SK-N-MC (cell line): ENCODE measurements around the gene NOVA2.

Experiments
- DNase-seq: peaks from one replicate; pipeline ENCODE4 v3.0.0-alpha.2; 2011; ENCODE audit warnings: low read depth, low spot score
- H3K27ac ChIP-seq: fragments of 200-600 bp; sonication (generic); 2 replicates; pipeline ENCODE4 v1.5.1; 2016; ENCODE audit warnings: mixed run types
- H3K36me3 ChIP-seq: fragments of 200-600 bp; sonication (generic); 2 replicates; pipeline ENCODE4 v1.6.1; 2017; ENCODE audit warnings: antibody characterized with exemption, low read length, mixed read lengths; ENCODE audit not compliant: insufficient read depth
- H3K4me3 ChIP-seq: fragments of 200-600 bp; sonication (generic); 2 replicates; pipeline ENCODE4 v1.5.1; 2016
- H3K9ac ChIP-seq: fragments of 200-600 bp; sonication (generic); 2 replicates; pipeline ENCODE4 v1.8.0; 2017; ENCODE audit warnings: mixed run types, mixed read lengths; ENCODE audit not compliant: insufficient read length
- H3K9me3 ChIP-seq: fragments of 200-600 bp; sonication (generic); 2 replicates; pipeline ENCODE4 v1.6.1; 2017; ENCODE audit warnings: low read depth, mild to moderate bottlenecking, antibody characterized with exemption, low read length, moderate library complexity, mixed read lengths
- EZH2 ChIP-seq: fragments of 200-600 bp; sonication (generic); IDR thresholded peaks from one replicate; pipeline ENCODE4 v1.6.1; 2017; ENCODE audit warnings: antibody characterized with exemption
- FOXP2 ChIP-seq: optimal IDR thresholded peaks from 2 replicates; pipeline ENCODE3; 2011; ENCODE audit warnings: mild to moderate bottlenecking, moderate library complexity; ENCODE audit not compliant: insufficient read depth; ENCODE audit errors: extremely low read length, control extremely low read depth
- POLR2AphosphoS5 ChIP-seq: IDR thresholded peaks from 2 replicates; pipeline ENCODE4 v1.6.1; 2012; ENCODE audit warnings: mild to moderate bottlenecking, low read depth, low read length, borderline replicate concordance

The NOVA2 gene

GRCh38 chr19:45994456-45994997 lies 20.9 kb upstream of the NOVA2 start:
- Histone ChIP-seq H3K4me3 (peak overlapping the region; percentile 84), H3K9ac (peak overlapping the region; percentile 45), H3K27ac (no peak overlapping the region), H3K36me3 (no peaks in the 10 kb centered on the region), H3K9me3 (no peaks in the 10 kb centered on the region)
- no peak for DNase-seq
- no peak for TF ChIP-seq FOXP2
- no peak for TF ChIP-seq POLR2AphosphoS5
- no peak for TF ChIP-seq EZH2

- no peak for TF ChIP-seq POLR2AphosphoS5
- TF ChIP-seq EZH2: no peak
- no peak for TF ChIP-seq FOXP2
- DNase-seq: no peak
- Histone ChIP-seq H3K4me3 (no peak overlapping the region), H3K9ac (no peak overlapping the region), H3K36me3 (no peaks in the 10 kb centered on the region), H3K27ac (no peak overlapping the region), H3K9me3 (no peaks in the 10 kb centered on the region)
These were observed 16.6 kb upstream of the NOVA2 start for GRCh38 chr19:45990113-45990728.

DNA sequence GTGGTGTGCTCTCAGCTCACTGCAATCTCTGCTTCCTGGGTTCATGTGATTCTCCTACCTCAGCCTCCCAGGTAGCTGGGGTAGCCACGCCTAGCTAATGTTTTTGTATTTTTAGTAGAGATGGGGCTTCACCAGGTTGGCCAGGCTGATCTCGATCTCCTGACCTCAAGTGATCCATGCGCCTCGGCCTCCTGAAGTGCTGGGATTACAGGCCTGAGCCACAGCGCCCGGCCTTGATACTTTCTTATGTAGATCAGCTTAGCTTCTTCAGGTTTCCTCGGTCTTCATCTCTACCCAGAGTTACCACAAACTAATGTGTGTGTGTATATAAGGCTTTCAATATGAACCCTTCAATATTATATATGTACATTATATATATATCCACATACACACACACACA lies 11.7 kb upstream of the NOVA2 start:
- no peak for DNase-seq
- H3K27ac ChIP-seq: no peak overlapping the region
- no peak overlapping the region for H3K9ac ChIP-seq
- H3K36me3 ChIP-seq: no peaks in the 10 kb centered on the region
- TF ChIP-seq POLR2AphosphoS5: no peak
- no peak for TF ChIP-seq FOXP2
- no peak for TF ChIP-seq EZH2
- no peaks in the 10 kb centered on the region for H3K9me3 ChIP-seq
- H3K4me3 ChIP-seq: no peak overlapping the region

DNA sequence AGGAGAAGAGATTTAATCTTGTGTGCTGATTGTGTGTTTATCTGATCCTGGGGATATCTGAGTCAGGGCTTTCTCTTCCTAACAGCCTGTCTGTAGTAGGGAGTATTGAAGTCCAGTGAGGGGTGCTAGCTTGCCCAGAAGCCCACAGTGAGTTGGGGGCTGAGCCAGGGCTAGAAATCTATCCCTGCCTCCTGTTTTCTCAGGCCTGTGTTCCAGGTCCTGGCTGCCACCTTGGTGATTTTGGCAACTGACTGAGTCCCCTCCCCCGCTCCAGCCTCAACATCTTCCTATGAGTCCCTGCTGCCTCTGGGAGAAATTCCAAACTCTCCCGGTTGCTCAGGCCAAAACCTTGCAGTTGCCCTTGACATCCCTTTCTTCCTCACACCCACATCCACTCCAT lies 7.7 kb upstream of the NOVA2 start:
- H3K9me3 ChIP-seq: no peaks in the 10 kb centered on the region
- no peak overlapping the region for H3K27ac ChIP-seq
- H3K9ac ChIP-seq: no peak overlapping the region
- H3K36me3 ChIP-seq: no peaks in the 10 kb centered on the region
- DNase-seq: no peak
- TF ChIP-seq POLR2AphosphoS5 (no peak), FOXP2 (no peak), EZH2 (no peak)
- H3K4me3 ChIP-seq: no peak overlapping the region

GRCh38 chr19:45978156-45978555 lies 4.5 kb upstream of the NOVA2 start:
- Histone ChIP-seq H3K27ac (no peak overlapping the region), H3K9me3 (no peaks in the 10 kb centered on the region), H3K36me3 (no peaks in the 10 kb centered on the region), H3K9ac (no peak overlapping the region), H3K4me3 (no peak overlapping the region)
- no peak for TF ChIP-seq FOXP2
- TF ChIP-seq POLR2AphosphoS5: no peak
- no peak for TF ChIP-seq EZH2
- DNase-seq: no peak

GRCh38 chr19:45976178-45976577 lies 2.5 kb upstream of the NOVA2 start:
- Histone ChIP-seq H3K36me3 (no peaks in the 10 kb centered on the region), H3K27ac (no peak overlapping the region), H3K9ac (no peak overlapping the region), H3K9me3 (no peaks in the 10 kb centered on the region), H3K4me3 (no peak overlapping the region)
- TF ChIP-seq POLR2AphosphoS5 (no peak), FOXP2 (no peak), EZH2 (no peak)
- DNase-seq: no peak

DNA sequence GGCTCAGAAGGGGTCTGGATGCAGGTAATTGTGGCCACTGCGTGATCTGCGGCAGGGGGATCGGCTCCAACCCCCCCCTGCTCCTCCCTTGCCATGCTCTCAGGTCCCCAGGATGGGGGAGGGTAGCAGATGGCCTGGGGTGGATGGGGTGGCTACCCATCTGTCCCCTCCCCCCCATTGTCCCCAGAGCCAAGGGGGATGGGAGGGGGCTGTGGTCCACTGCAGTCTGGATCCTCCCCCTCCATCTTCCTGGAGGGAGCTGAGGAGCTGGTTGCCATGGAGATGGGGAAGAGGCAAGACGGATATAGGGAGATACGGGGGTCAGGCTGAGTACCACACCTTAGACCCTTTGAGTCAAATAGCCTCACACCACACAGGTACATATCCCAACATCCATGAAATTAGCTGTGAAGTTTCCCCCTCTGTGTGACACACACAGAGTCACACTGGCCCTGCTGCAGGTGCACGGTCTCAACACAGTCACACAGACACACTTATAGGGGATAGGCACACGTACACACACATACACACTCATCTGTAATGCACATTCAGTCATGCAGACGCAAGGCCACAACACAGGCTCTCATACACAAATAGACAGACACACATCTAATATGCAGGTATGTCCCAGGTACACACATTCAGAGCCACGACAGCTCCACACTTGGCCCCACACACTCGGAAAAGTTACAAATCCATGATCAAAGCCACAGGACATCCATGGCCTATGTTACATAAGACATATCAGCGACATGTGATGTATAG lies 1.8 kb upstream of the NOVA2 start:
- DNase-seq: no peak
- TF ChIP-seq POLR2AphosphoS5 (no peak), FOXP2 (no peak), EZH2 (no peak)
- no peaks in the 10 kb centered on the region for H3K9me3 ChIP-seq
- no peak overlapping the region for H3K27ac ChIP-seq
- H3K9ac ChIP-seq: no peak overlapping the region
- no peak overlapping the region for H3K4me3 ChIP-seq
- H3K36me3 ChIP-seq: no peaks in the 10 kb centered on the region

GRCh38 chr19:45972947-45973540 lies 621 bp downstream of the NOVA2 start:
- Histone ChIP-seq H3K36me3 (no peaks in the 10 kb centered on the region), H3K27ac (no peak overlapping the region), H3K9me3 (no peaks in the 10 kb centered on the region), H3K9ac (no peak overlapping the region), H3K4me3 (no peak overlapping the region)
- DNase-seq: no peak
- TF ChIP-seq POLR2AphosphoS5 (no peak), FOXP2 (no peak)
